Islet of Langerhans (tissue), 1 donor: ENCODE measurements around the gene ZNF135.

Experiments
- FAIRE-seq: peaks from one replicate; lab custom pipeline; 2011; peaks lifted over from hg19 to GRCh38; lab: Jason Lieb, UNC

Gene ZNF135

DNA sequence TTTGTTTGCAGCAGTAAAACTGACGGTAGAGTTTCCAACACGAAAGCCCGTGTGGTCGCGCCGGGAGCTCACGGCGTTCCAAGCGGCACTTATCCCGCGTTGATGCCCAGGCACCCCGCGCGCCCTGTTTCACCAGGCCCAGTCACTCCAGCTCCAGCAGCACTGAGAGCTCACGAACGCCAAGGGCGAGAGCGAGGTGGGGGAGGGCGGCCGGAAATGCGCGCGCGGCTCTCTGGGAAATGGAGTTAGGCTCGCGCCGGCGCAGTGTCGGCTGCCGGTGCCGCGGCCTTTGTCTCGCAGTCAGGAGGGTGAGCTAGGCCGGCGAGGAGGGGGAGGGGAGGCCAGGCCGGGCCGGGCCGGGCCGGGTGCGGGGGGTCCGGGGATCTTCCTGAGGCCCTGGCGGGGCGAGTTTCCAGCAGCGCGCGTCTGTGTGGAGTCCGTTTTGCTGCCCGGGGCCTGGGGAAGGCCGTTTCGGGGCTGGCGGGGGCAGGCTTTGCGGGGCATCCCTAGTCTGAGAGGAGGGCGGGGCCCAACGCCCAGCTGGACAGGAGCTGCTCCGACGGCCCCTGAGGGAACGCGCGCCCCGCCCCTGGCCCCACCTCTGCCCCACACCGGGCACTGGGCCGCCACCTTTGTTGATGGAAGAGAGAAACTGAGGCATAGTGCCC is at the start of gene ZNF135:
Gene ZNF135 (plus strand): TSS at position 280 of the 668 bp plus-strand sequence. CDS start 721 bp downstream, outside the sequence.
- no peak for FAIRE-seq

DNA sequence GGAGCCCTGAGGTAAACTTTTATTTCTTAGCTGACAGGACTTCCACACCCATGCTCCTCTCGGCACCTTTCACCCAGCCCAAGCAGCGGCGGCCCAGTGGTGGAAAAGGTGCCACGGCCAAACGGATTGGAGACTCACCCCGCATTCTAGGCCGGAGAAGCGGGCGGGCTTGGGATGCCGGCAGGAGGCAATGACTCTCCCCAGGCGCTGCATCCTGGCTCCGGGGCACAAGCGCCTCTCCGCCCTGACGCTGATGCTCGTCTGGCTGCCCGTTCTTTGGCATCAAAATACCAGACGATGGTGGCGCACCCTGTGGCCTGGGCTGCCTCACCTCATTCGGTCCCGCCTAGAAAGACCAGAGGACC is 49.8 kb upstream of the ZNF135 start:
- FAIRE-seq, result no peak

DNA sequence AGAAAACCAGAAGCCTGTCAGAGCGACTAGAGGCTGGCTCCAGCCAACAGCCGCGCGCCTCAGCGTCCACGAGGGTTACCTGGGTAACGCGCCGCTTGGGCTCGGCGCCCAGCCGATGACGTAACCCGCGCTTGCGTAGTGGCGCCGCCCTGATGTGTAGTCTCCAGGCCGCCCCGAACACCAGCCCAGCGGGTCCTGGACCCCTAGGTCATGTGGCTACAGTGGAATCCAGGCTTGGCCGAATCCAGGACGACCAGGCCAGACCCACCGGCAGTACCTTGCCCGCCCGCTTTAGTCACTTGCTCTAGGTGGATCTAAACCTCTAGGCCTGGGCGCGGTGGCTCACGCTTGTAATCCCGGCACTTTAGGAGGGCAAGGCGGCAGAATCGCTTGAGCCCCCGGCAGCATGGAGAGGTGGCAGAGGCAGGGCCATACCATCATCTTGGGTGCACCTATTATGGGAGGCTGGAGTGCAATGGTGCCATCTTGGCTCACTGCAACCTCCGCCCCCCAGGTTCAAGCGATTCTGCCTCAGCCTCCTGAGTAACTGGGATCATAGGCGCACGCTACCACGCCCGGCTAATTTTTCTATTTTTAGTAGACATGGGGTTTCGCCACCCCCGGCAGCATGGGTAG is 49.3 kb upstream of the ZNF135 start:
- FAIRE-seq, result no peak

DNA sequence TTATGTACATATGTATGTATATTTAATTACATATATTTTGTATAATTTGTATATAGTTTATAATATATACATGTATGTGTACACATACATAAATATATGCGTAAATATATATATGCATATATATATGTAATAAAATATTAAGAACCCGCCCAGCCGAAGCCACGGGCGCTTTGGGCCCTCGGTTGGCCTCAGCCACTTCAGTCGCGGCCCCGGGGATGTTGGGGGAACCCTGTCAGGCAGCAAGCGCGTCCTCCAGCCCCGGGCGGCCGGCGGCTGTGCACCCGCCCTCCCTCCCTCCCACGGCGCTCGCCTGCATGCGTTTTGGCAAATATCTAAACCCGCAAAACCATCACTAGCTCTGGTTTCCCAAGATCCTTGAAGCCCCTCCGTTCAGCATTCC is 48.6 kb upstream of the ZNF135 start:
- no peak for FAIRE-seq

DNA sequence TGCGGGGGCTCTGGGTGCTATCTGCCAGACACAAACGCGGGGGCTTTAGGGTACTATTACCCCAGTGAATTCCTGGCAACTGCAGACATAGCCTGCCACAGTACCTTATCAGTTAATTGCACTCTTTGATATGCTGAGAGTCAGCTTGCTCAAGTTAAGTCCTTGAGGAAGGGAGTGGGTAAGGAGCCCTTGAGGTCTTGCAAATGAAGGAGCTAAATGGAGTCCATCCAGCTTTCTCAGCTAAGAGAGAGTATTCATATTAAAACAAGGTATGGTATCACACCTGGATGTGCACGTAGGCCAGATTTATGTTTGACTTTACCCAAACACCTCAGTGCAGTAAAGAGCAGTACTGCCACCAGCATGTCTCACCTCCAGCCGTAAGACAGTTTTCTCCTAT is 44.9 kb upstream of the ZNF135 start:
- no peak for FAIRE-seq

DNA sequence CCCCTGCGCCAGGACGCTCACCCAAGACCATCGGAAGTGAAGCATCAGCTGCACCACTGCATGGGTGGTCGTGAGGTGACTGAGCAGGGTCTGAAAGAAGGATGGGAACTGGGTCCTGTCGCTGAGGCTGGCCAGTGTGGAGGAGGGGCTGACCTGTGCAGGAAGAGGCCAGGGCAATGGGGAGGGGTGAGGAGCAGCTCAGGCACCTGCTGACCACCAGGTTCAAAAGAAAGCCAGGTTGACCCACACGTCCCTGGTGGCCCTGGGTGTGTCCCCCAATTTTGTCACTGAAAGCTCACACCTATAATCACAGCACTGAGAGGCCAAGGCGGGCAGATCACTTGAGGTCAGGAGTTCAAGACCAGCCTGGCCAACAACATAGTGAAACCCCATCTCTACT is 39.0 kb upstream of the ZNF135 start:
- FAIRE-seq, result no peak

DNA sequence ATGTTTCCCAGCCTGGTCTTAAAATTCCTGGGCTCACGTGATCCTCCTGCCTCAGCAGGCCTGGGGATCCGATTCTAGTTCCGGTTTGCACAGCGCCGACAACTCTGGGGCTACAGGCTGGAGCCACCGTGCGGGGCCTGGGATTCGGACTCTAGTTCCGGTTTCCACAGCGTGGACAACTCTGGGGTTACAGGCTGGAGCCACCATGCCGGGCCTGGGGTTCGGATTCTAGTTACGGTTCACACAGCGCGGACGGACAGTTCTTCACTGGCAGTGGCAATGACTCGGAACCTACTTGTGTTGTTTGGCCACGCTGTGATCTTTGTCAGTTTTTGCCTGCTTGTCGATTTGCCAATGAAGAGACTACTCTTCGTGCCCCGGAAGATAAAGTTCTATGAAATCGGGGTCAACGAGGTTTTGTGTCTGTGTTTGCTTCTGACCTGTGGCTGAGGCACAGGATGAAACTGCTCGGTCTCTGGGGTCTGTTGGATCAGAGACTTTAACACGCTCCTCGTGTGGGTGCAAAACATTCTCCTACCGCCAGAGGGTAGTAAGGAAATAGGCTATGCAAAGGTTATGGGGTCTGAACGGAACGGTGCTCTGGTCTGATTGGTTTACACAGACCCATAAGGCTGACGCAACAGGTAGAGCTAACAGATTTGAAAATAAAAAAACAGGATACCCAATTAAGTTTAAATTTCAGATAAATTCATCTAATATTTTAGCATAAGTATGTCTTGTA is 37.4 kb upstream of the ZNF135 start:
- FAIRE-seq, result peak; percentile 91

DNA sequence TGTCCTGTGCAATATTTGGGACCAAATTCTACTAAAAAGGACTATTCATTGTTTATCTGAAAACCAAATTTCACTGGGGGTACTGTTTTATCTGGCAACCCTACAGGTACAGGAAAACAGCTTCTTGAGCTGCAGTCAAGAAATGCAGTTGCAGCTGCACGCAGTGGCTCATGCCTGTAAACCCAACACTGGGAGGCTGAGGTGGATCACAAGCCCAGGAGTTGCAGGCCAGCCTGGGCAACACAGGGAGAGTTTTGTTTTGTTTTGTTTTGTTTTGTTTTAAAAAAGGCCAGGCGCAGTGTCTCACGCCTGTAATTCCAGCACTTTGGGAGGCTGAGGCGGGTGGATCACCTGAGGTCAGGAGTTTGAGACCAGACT is 36.8 kb upstream of the ZNF135 start:
- no peak for FAIRE-seq

DNA sequence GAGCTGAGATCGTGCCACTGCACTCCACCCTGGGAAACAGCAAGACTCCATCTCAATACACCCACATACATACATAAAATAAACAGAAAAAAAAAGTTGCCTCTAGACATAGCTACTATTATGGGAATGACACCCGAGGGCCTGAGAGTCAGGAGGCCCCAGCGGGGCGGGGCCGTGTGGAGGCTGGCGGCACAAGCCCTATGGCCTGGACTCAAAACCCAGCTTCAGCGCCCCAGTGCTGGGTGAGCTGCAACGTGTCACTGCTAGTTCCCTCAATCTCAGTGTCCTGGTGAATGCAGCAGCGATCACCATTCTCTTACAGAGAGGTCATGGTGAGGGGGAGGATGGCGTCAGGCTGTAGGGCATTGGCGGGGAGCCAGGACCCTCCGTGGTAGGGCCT is 34.4 kb upstream of the ZNF135 start:
- FAIRE-seq, result no peak

DNA sequence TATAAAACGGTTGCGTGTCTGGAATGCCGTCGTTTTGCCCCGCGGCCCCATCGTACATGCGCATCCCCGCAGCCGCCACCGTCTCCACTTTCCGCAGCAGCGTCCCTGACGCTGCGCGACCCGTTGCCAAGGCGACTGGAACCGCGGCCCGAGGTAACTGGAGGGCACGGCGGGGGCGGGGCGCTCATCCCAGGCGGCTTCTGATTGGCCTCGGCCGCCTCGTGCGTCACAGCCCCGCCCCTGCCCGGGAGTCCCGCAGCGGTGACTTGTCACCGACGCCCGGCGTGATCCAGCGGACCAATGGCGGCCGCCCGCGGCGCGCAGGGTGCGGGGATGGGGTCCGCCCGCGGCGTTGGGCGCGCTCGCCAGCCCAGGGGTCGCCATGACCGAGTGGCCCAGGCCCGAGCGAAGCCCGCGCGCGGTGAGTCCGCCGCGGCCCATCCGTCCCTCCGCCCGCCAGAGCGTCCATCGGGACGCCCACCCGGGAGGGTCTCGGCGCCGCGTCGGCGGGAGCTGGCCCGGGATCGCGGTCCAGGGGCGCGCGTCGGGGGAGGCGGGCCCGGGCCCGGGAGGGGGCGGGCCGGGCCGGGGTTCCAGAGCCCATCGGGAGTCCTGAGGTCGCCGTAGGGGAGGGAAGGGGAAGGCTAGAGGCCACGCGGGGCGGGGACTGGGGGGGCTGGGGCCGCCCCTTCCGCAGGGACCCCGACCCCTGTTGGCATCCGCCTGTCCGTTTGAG is 25.2 kb upstream of the ZNF135 start, which contains the start of gene ZSCAN1:
Gene ZSCAN1 (plus strand): TSS at position 285 of the 736 bp plus-strand sequence. CDS start 3,812 bp downstream, outside the sequence.
- FAIRE-seq, result no peak

DNA sequence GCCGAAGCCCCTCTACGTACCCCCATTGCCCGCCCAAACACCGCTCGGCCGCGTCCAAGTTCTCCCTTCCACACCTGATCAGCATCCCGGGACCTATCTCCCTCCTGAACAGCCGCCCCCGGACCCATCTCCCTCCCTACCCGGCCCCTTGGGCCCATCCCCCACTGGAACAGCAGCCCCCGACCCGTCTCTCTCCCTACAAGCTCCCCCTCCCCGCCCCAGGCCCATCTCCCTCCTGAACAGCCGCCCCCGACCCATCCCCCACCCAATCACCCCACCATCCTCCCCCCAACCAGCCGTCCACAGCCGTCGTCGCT is 24.6 kb upstream of the ZNF135 start:
- FAIRE-seq, result no peak

DNA sequence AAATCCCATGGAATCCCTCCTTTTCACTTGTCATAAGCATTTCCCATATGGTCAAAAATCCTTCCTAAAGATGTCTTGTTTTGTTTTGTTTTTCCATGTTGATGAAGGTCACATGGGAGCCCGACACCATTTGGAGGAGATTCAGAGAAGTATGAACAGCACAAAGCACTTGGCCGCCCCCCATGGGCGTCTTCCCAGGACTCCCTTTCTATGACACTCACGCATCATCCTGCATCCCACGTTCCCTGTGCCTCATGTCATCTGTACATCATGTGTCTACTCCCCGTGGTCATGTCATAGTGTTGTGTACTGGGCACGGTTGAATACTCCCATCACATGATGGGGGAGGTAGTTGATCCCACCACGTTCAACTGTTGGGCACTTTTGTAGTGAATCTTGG is 23.2 kb upstream of the ZNF135 start:
- FAIRE-seq, result no peak

DNA sequence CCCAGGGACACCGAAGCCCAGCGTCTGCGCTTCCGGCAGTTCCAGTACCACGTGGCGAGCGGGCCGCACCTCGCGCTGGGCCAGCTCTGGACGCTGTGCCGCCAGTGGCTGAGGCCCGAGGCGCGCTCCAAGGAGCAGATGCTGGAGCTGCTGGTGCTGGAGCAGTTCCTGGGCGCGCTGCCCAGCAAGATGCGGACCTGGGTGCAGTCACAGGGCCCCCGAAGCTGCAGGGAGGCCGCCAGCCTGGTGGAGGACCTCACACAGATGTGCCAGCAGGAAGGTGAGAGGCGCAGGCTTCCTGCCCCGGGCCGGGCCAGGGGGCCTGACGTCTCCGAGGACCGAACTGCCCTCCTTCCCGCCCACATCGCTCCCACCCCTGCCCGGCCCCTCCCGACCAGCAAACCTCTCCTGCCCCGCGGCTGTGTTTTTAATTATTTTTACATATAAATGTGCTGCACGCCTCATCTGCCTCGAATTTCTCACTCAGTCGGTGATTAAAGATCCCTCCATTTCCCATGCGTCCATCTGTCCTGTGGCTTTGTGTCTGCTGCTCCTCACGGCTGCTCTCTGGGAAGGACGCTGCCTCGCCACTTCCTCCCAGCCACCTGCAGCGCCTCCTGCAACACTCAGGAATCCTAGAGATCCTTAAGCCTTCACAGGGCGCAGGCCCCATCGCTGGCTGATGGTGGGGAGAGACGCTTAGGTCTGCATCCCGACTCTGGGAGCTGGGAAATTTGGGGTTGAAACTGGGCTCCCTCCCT is 21.0 kb upstream of the ZNF135 start:
- no peak for FAIRE-seq

DNA sequence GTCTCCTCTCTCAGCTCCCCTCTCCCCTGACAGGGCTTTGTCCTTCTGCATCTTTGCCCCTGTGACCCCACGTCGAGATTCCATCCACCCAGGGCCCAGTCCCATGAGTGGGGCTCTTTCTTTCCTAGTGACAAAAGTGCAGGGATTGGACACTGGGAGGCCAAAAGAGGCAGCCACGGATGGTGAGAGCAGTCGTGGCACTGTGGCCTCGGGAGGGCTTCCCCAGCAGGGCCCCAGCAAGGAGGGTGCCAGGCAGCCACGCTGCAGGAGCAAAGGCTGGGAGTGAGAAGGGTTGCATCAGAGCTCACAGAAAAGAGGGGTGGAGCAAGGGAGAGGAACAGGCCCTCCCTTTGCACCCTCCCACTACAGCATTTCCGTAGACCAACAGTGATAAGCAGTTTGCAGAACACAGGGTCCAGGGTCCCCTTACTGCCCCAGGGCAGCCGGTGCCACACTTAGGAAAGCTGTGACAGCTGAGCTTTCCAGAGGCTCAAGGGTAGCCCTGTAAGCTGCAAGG is 20.3 kb upstream of the ZNF135 start:
- FAIRE-seq, result no peak

DNA sequence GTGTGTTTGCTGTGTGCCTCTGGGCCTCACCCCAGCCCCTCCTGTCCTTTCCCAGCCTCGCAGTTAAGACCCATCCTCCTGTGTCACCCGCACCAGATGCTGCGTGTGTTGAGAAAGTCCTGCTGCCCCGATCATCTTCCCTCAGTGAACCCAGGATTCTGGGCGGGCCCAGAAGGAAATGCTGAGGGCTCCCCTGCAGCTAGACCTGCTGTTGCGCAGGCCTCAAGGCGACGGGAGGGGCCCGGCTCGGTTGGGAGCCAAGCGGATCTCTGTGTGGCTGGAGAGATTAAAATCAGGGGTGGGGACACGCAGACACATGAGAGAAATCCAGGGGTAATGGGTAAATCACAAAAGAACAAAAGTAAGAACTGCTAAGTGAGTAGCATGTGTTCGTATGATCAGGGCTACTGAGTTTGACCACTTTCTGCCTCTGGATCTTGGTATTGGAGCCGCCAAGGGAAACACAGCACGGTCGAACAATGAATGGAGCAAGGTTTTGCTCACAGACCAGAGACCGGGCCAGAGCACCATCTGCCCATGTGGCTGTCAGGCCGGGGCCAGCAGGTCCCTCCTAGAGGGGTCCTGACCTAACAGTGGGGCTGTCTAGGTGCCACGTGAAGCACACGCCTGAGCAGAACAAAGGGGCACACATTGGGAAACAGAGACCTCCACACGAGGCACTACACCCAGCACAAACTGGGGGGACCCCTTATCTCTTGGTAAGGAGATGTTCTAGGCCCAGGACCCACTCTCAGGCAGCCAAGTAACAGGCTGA is 18.1 kb upstream of the ZNF135 start:
- FAIRE-seq, result no peak

DNA sequence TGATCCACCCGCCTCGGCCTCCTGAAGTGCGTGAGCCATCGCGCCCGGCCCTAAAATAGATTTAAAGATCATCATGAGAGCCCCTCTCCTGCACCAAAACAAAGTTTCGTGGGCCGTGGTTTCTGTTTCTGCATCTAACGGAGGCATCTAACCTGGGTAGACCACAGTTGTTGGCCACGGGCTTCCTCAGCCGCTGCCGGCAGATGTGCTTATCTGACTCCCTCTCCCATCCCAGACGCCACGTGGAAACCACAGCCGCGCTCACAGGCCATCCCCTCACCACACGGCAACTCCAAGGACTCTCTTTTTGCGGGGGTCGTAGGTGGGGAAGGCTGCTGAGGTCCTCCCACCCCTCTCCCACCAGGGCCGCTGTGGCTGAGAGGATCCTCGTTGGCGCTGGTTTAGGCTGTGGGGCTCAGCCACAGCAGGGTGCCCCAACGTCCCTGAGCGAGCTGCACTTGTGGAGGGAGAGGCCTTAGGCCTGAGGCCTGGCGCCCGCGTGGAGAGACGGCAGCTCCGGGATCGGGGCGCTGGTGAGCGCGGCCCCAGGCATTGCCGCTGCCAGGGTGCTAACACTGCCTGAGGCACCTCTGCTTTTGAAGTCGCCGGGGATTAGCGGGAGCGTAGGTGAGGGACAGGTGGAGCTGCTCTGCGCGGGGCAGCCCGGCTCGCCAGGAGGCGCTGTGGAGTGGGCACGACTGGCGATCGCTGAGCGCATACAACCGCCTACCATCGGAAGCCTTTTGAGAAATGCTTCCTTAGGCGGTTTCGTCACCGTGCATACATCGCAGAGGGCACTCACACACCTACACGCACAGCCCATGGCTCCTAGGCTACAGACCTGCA is 16.4 kb upstream of the ZNF135 start:
- FAIRE-seq, result no peak

DNA sequence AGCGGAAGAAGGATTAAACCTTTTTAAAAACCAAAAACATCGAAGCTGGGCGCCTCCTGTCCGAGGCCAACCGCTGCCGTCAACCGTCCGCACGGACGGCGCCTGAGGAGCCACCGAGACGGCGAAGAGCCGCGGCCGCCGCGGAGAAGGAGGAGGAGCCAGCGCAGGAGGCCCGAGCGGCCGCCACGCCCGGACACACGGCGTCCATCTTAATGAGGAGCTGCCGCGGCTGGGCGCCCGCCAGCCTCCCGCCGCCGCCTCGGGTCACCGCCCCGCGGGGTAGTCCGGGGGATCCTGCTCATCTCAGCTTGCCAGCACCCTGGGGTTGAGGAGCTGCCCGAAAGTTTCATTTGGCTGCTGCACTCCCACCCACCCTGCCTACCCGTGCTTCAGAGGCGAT is 14.7 kb upstream of the ZNF135 start:
- no peak for FAIRE-seq

DNA sequence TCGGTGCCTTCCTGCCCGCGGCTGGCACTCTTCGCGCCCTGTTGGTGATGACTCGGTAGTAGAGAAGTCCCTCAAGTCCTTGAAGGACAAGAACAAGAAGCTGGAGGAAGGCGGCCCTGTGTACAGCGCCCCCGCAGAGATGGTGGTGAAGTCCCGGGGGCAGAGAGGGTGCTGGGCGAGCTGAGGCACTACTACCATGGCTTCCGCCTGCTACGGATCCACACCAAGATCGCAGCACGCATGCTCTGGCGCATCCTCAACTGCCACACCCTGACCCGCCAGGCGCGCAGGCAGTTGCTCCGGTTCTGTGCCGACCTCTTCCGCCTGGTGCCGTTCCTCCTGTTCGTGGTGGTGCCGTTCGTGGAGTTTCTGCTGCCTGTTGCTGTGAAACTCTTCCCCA is 14.2 kb upstream of the ZNF135 start:
- no peak for FAIRE-seq

DNA sequence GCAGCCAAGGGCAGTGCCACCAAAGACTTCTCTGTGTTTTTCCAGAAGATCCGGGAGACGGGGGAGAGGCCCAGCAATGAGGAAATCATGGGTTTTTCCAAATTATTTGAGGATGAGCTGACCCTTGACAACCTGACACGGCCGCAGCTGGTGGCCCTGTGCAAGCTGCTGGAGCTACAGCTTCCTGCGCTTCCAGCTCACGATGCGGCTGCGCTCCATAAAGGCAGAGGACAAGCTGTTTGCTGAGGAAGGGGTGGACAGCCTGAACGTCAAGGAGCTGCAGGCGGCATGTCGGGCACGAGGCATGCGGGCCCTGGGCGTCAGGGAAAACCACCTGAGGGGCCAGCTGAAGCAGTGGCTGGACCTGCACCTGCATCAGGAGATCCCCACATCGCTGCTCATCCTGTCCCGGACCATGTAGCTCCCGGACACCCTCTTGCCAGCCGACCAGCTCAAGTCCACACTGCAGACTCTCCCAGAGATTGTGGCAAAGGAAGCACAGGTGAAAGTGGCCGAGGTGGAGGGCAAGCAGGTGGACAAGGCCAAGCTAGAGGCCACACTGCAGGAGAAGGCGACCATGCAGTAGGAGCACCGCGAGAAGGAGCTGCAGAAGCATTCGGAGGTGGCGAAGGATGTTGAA is 13.6 kb upstream of the ZNF135 start:
- FAIRE-seq, result no peak

DNA sequence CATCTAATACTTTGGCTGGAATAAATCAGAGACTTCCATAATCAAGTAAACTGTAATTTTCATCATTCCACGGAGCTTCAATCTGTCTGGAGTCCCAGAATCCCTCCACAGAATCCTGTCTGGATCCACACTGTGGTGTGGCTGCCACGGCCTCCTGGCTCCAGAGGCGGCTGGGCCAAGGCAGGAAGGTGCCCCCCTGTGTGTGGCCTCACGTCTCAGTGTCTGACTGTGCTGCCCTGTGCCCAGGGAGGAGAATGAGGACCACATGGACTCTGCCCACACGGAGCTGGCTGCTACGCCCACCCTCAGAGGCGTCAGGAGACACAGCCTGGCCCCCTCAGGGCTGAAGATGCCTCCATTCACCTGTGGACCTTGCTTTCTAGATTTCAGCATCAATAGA is 12.2 kb upstream of the ZNF135 start:
- no peak for FAIRE-seq
